DOHH2 (cell line): ENCODE data around the gene NLRC3.
A peak's percentile ranks its signal among the peaks of the same experiment; 100 is the strongest.

Experiments
- H3F3A ChIP-seq: fragments of 200-600 bp; sonication (generic), shearing (Covaris generic); 2 replicates; pipeline ENCODE4 v1.6.0; 2016; ENCODE audit warnings: antibody characterized with exemption, mild to moderate bottlenecking; ENCODE audit not compliant: control insufficient read depth, insufficient read depth
- H3K27ac ChIP-seq: fragments of 200-600 bp; sonication (generic); 2 replicates; pipeline ENCODE4 v1.5.1; 2014; ENCODE audit warnings: low read depth, mild to moderate bottlenecking, low read length, moderate library complexity
- H3K27me3 ChIP-seq: fragments of 200-600 bp; sonication (generic); 2 replicates; pipeline ENCODE4 v1.6.1; 2014; ENCODE audit warnings: mild to moderate bottlenecking, low read length, mixed read lengths; ENCODE audit not compliant: control insufficient read depth
- H3K36me3 ChIP-seq: fragments of 200-600 bp; sonication (generic); 2 replicates; pipeline ENCODE4 v1.6.1; 2014; ENCODE audit warnings: mild to moderate bottlenecking, low read length, moderate library complexity, mixed read lengths; ENCODE audit not compliant: control insufficient read depth
- H3K4me1 ChIP-seq: fragments of 200-600 bp; sonication (generic); 2 replicates; pipeline ENCODE4 v1.6.1; 2014; ENCODE audit warnings: mild to moderate bottlenecking, low read length, mixed read lengths; ENCODE audit not compliant: control insufficient read depth
- H3K4me2 ChIP-seq: fragments of 200-600 bp; sonication (generic); 2 replicates; pipeline ENCODE4 v1.6.0; 2014; ENCODE audit warnings: mild to moderate bottlenecking, low read length, moderate library complexity
- H3K4me3 ChIP-seq: fragments of 200-600 bp; sonication (generic); 2 replicates; pipeline ENCODE4 v1.5.1; 2014; ENCODE audit warnings: mild to moderate bottlenecking, low read length, mixed read lengths
- H3K79me2 ChIP-seq: fragments of 200-600 bp; sonication (generic); 2 replicates; pipeline ENCODE4 v1.6.1; 2014; ENCODE audit warnings: mild to moderate bottlenecking, low read length, mixed read lengths; ENCODE audit not compliant: control insufficient read depth
- H3K9me2 ChIP-seq: fragments of 200-600 bp; sonication (generic); replicated peaks from 2 replicates; pipeline ENCODE4 v1.6.1; 2014; ENCODE audit warnings: mild to moderate bottlenecking, low read length, mixed read lengths; ENCODE audit not compliant: control insufficient read depth
- H3K9me3 ChIP-seq: fragments of 200-600 bp; sonication (generic); 2 replicates; pipeline ENCODE4 v1.6.1; 2014; ENCODE audit warnings: antibody characterized with exemption, low read length, mixed read lengths; ENCODE audit not compliant: control insufficient read depth, insufficient read depth
- H4K20me1 ChIP-seq: fragments of 200-600 bp; sonication (generic); 2 replicates; pipeline ENCODE4 v1.6.0; 2014; ENCODE audit warnings: low read depth, mild to moderate bottlenecking, antibody characterized with exemption, low read length, moderate library complexity; ENCODE audit not compliant: control insufficient read depth, insufficient read depth
- EZH2phosphoT487 ChIP-seq: fragments of 200-600 bp; sonication (generic); IDR thresholded peaks from 2 replicates; pipeline ENCODE4 v1.6.1; 2017; ENCODE audit warnings: borderline replicate concordance, mild to moderate bottlenecking, antibody characterized with exemption, low read length, moderate library complexity, mixed read lengths
- TF ChIP-seq, protein P1 (sequence below): fragments of 200-600 bp; sonication (generic); IDR thresholded peaks from one replicate; pipeline ENCODE4 v1.5.1; 2014; ENCODE audit warnings: antibody characterized with exemption, mild to moderate bottlenecking, low read depth, low read length; ENCODE audit not compliant: poor library complexity, severe bottlenecking

Gene NLRC3

DNA sequence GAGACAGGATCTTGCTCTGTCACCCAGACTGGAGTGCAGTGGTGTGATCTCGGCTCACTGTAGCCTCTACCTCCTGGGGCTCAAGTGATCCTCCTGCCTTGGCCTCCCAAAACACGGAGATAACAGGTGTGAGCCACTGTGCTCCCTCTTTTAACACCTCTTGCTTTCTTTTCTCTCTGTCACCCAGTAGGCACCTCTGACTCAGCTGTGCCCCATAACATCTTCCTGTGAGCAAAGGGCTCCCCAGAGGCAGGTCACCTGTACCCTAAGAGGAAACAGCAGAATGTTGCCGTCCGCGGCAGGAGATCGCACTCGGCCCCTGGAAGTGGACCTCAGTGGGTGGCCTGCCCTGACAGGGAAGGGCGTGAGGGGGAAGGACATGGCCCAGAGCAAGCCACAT is 918 bp upstream of the NLRC3 start:
- peaks cover 58% of the 10 kb centered on the region for H3K4me1 ChIP-seq
- H3K9me3 ChIP-seq, result peaks cover 2% of the 10 kb centered on the region; the same call in 1 of the 2 replicates
- H3K4me3 ChIP-seq, result peak overlapping the region; percentile 98
- TF ChIP-seq EZH2phosphoT487, result no peak
- TF ChIP-seq, protein P1, sequence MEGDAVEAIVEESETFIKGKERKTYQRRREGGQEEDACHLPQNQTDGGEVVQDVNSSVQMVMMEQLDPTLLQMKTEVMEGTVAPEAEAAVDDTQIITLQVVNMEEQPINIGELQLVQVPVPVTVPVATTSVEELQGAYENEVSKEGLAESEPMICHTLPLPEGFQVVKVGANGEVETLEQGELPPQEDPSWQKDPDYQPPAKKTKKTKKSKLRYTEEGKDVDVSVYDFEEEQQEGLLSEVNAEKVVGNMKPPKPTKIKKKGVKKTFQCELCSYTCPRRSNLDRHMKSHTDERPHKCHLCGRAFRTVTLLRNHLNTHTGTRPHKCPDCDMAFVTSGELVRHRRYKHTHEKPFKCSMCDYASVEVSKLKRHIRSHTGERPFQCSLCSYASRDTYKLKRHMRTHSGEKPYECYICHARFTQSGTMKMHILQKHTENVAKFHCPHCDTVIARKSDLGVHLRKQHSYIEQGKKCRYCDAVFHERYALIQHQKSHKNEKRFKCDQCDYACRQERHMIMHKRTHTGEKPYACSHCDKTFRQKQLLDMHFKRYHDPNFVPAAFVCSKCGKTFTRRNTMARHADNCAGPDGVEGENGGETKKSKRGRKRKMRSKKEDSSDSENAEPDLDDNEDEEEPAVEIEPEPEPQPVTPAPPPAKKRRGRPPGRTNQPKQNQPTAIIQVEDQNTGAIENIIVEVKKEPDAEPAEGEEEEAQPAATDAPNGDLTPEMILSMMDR, result no peak
- peaks cover 15% of the 10 kb centered on the region for H3F3A ChIP-seq
- H4K20me1 ChIP-seq, result no peaks in the 10 kb centered on the region
- no peaks in the 10 kb centered on the region for H3K9me2 ChIP-seq
- no peaks in the 10 kb centered on the region for H3K27me3 ChIP-seq
- H3K79me2 ChIP-seq, result peaks cover 45% of the 10 kb centered on the region
- H3K36me3 ChIP-seq, result peaks cover 63% of the 10 kb centered on the region
- peak overlapping the region; percentile 91 for H3K27ac ChIP-seq
- H3K4me2 ChIP-seq, result peak overlapping the region; percentile 88

DNA sequence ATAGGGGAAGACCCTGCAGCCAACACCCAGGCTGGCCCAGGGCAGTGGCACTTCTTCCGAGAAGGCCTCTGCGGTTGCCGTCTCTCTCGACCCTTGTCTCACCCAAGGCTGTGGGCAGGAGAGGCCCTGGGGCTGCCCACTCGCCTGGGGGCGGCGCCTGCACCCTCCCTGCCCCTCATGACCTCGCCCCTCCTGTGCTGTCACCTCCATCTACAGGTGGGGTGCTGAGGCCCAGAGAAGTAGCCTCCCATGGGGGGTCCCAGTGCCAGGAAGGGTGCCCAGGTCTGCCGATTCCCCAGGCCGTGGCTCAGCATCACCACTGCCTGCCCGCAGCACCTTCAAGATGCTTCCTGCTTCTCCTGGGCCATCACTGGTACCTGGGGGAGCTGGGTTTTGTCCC is 992 bp downstream of the NLRC3 start:
- Histone ChIP-seq H4K20me1 (no peaks in the 10 kb centered on the region), H3K79me2 (peaks cover 60% of the 10 kb centered on the region), H3K36me3 (peaks cover 65% of the 10 kb centered on the region), H3F3A (peaks cover 15% of the 10 kb centered on the region), H3K9me2 (no peaks in the 10 kb centered on the region), H3K27ac (peak overlapping the region; percentile 91), H3K4me2 (peak overlapping the region; percentile 88), H3K4me1 (peaks cover 55% of the 10 kb centered on the region), H3K4me3 (peak overlapping the region; percentile 98), H3K27me3 (no peaks in the 10 kb centered on the region), H3K9me3 (peaks cover 2% of the 10 kb centered on the region; the same call in 1 of the 2 replicates)
- TF ChIP-seq EZH2phosphoT487, result no peak
- TF ChIP-seq, protein P1, result no peak

DNA sequence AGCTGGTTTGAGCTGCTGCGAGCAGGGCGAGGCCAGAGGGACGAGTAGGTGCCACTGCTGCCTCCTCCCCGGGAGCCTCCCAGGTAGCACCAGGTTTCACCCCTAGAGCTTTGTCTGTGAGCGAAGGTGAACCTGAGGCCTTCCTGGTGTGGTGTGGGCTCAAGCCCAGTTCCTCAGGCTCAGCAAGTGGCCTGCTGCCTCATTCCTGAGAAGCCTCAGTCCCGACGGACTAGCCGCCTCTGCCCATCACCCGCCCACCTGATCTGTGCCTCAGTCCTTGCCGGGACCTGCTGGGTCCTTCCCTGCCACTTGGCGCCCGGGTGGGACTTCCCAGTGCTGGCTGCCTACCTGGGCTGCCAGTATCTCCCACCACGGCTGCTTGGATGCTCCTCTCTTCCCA is 1.7 kb downstream of the NLRC3 start:
- H3K9me3 ChIP-seq, result peaks cover 6% of the 10 kb centered on the region
- peak overlapping the region; percentile 88 for H3K4me2 ChIP-seq
- TF ChIP-seq, protein P1, result no peak
- no peak for TF ChIP-seq EZH2phosphoT487
- no peaks in the 10 kb centered on the region for H3K27me3 ChIP-seq
- peak overlapping the region; percentile 98 for H3K4me3 ChIP-seq
- peak overlapping the region; percentile 91 for H3K27ac ChIP-seq
- peaks cover 15% of the 10 kb centered on the region for H3F3A ChIP-seq
- H3K36me3 ChIP-seq, result peaks cover 67% of the 10 kb centered on the region
- no peaks in the 10 kb centered on the region for H3K9me2 ChIP-seq
- H3K4me1 ChIP-seq, result peaks cover 48% of the 10 kb centered on the region
- H4K20me1 ChIP-seq, result no peaks in the 10 kb centered on the region
- peaks cover 67% of the 10 kb centered on the region for H3K79me2 ChIP-seq

DNA sequence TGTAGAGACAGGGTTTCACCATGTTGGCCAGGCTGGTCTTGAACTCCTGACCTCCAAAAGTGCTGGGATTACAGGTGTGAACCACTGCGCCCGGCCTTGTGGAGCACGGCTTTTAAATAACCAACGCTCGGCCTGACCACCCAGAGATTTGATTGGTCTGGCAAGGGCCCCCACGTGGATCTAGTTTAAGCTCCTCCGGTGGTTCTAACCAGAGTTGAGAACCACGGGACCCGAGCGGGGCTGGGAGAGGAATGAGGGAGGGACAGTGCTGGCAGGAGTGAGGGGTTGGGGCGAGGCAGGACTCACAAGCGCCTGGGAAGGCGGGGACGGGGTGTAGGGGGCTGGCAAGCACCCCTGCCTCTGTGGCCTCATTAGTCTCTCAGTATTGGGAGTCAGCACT is 3.0 kb downstream of the NLRC3 start:
- no peak overlapping the region for H3K4me3 ChIP-seq
- no peak for TF ChIP-seq EZH2phosphoT487
- TF ChIP-seq, protein P1, result no peak
- H3K4me2 ChIP-seq, result no peak overlapping the region
- H4K20me1 ChIP-seq, result no peaks in the 10 kb centered on the region
- H3K9me2 ChIP-seq, result no peaks in the 10 kb centered on the region
- peaks cover 68% of the 10 kb centered on the region for H3K36me3 ChIP-seq
- peaks cover 8% of the 10 kb centered on the region for H3K9me3 ChIP-seq
- peaks cover 10% of the 10 kb centered on the region for H3F3A ChIP-seq
- H3K4me1 ChIP-seq, result peaks cover 35% of the 10 kb centered on the region
- H3K79me2 ChIP-seq, result peaks cover 79% of the 10 kb centered on the region
- no peaks in the 10 kb centered on the region for H3K27me3 ChIP-seq
- no peak overlapping the region for H3K27ac ChIP-seq
